Stimulated activated CD8-positive, alpha-beta memory T cell treated with anti-CD3 and anti-CD28 coated beads, Interleukin-7, amount 100 ng/mL, for 4 hours (primary cell): Measurements from ENCODE around the gene ADGRL3.

Experiments
- DNase-seq, 2 donors: peaks; one replicate each; pipeline ENCODE4 v3.0.0-alpha.2; 2020; ENCODE audit warnings: low read depth in 2 of 2

Gene ADGRL3

DNA sequence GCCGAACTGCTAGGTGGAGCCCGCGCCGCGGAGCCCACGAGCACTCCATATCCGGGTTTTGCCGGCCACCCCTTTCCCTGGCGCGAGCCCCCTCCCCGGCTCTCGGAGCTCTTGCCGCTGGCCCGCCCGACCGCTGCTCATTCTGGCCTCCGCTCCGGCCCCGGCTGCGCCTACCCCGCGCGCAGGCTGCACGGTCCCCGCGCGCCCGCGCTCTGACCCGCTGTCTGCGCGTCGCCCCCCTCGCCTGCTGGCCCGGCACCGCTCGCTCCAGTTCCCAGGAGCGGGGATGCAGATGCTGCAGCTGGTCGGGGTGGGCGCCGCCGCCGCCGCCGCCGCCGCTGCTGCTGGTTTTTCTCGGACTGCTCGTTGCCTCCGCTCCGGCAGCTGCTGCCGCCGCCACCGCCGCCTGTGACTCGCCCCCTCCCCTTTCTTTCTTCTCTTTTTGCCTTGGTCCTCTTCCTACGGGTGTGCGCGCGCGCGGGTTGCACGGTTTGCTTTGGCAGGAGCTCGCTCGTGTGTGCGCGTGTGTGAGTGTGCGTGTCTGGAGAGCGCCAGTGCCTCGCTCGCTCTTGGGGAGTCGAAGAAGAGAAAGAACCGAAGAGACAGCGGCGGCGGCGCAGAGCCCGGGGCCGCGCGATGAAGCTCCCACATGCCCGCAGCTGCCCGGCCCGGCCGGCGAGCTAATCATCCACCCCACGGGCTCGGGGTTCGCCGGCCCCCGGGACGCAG is at the start of gene ADGRL3:
Gene ADGRL3, plus strand, starts transcription at position 140 of the 729 bp plus-strand sequence.
- no peak for DNase-seq

DNA sequence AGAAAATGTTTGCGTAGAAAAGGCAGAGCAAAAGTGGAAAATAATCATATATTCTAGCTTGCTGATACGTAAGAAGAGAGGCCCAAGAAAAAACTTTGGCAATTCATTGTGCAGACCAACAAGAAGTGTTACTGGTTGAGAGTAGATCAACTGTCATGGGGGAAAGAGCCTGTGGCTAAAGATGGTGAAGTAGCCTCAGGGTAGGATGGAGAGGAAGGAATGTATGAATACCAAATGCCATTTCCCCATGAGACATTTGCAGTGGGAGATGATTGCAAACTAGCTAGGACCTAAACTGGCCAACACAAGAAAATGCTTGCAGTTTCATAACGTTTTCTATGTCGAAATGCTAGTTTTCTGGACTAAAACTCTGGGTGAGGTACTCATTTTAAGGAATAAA is 47.7 kb upstream of the ADGRL3 start:
- no peak for DNase-seq

DNA sequence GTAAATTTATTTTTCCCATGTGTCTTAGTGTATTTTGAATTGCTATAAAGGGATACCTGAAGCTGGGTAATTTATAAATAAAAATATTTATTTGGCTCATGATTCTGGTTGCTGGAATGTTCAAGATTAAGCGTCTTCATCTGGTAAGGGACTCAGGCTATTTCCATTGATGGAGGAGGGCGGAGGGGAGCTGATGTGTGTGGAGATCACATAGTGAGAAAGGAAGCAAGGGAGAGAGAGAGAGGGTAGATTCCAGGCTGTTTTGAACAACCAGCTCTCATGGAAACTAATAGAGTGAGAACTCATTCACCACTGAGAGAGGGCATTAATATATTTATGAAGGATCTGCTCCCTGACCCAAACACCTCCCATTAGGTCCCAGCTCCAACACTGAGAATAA is 39.6 kb upstream of the ADGRL3 start:
- no peak for DNase-seq

DNA sequence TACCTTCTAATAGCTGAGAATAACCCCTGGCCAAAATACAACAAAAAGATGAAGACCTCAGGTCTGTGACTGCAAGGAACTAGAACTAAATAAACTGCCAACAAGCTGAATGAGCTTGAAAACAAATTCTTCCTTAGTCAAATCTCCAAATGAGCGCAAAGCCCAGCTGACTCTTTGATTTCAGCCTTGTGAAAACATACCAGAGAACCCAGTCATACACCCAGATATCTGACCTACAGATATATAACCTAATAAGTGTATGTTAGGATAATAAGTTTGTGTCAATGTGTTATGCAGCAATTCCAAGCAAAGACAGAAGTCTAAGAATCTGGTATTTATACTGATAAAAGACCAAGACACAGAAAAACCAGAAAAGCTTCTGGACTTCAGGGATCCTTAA is 38.0 kb upstream of the ADGRL3 start:
- DNase-seq: no peak

DNA sequence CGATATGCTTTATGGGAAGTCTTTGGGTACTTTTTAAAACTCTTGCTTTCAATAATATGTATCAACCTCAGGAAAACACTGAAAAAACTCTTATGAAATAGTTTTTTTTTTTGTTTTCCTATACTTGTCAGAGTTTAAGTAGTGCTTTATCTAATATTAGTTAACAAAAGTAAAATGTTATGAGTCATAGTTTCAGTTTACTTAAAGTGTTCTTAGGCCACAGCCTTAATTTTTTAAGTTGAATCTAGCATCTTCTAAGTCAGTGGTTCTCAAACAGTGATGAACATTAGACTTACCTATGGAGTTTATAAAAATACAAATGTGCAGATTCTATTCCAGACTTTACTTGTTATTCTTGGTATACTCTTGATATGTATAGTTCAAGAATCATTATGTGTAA is 26.3 kb upstream of the ADGRL3 start:
- DNase-seq: no peak

DNA sequence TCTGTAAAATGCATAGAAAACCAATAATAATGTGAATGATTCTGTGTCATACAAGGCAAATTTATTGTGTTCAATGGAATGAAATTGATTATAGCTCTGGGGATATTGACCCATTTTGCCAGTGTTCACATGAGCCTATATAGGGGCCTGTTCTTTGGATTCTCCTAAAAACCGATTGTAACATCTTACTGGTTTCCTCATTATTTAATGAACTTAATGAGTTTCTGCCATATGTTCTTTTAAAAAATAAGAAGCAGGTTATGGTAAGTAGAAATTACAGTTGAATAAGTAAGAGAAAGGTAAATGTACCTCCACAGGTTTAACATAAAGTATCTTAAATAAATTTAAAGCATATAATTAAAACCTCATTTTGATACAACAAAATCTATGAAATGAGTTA is 24.6 kb upstream of the ADGRL3 start:
- no peak for DNase-seq

DNA sequence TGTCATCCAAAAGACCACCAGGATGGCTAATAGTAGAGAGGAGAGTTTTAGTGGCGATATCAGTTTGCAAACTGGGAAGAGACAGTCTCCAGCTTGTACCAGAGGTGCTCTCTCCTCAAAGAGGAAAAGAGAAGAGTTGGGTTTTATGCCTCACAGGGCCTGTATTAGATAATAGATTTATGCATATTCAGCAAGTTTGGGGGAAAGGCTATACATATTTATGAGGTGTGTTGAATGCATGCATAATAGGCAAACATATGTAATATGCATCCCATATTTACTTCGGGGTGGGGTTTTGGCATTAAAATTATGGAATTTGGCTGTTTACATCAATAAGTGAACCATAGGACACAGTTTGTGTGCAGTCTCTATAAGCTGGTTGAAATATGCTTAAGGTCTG is 22.8 kb upstream of the ADGRL3 start:
- no peak for DNase-seq

DNA sequence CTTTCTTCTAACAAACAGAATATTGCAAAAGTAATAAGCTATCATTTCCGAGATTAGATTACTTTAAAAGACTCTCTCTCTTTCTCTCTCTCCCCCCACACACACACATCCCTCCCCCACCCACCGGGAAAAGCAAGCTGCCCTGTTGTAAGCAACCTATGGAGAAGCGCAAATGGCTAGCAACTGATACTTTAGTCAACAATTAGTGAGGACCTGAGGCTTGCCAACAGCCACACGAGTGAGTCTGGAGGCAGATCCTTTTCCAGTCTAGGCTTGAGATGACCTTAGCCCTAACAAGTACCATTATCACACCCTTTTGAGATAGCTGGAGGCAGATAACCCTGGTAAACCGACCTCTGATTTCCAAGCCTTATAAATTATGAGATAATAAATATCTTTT is 19.7 kb upstream of the ADGRL3 start:
- no peak for DNase-seq

DNA sequence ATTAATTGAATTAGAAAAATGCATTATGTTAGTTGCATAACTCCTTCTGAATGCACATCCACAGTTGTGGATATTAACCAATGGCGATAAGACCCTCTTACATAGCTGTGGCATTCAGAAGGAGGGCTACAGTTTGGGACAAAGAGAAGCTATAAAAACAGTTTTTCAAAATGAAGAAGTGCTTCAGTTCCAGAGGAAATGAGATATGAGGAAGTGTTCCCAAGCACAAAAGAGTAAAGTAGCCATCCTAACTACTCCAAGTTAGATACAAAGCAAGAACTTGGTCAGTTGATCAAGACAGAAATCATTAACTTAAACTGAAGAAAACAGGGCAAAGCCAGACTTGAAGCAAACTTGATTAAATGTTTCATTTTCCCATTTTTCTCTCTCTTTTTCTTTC is 17.2 kb upstream of the ADGRL3 start:
- no peak for DNase-seq

DNA sequence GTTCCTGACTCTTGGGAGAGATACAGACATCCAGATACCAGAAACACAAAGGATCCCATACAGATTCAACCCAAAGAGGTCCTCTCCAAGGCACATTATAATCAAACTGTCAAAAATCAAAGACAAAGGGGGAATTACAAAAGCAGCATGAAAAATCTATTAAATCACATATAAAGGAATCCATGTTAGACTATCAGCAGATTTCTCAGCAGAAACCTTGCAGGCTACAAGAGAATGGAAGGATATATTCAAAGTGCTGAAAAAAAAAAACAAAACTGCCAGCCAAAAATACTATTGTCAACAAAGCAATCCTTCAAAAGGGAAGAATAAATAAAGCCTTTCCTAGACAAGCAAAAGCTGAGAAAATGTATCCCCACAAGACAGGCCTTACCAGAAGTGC is 14.8 kb upstream of the ADGRL3 start:
- no peak for DNase-seq

DNA sequence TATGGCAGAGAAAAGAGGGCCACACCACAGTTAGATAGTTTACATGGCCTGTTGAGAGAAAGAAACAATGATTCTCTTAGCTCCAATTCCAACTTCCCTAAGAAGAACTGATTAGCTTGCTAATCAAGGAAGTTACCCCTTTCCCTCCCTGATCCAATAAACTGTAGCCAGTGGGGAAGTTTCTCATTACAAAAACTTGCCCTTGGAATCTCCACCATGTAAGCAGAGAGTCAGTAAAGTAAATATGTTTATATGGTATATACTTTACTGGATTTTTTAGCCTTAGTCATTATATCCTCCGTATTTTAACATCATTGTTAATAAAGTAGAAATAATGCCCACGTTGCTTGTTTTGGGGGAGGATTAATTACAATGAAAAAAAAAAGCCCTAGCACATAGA is 7.7 kb upstream of the ADGRL3 start:
- no peak for DNase-seq

DNA sequence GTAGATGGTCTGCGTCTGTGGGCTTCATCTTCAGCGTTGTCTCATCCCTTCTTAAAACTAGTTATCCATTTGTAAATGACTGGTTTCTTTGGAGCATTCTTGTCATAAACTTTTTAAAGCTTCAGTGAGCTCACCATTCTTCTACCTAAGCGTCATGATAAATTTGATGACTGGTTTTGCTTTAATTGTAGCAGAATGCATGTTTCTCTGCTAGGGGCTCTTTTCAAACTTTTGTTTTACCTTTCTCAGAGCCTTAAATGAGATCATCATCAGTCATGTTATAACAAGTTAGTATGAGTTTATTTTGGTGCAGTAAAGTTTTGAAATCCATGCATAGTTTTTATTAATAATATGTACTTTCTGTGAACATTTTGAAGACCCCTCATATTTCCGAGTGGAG is 6.3 kb upstream of the ADGRL3 start:
- DNase-seq: no peak

DNA sequence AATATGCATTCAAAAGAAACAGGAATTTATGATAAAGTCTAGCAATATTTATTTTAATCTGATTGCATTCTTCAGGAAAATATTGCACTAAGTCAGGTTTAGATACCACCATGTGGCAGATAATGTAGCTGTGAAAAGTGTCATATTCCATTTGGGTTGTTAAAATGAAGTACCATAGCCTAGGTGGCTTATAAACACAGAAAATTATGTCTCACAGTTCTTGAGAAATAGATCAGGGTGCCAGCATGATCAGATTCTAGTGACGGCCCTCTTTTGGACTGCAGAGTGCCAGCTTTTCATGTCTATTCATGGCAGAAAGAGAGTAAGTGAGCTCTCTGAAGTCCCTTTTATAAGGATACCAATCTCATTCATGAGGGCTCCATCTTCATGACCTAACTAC is 5.6 kb upstream of the ADGRL3 start:
- DNase-seq: no peak

DNA sequence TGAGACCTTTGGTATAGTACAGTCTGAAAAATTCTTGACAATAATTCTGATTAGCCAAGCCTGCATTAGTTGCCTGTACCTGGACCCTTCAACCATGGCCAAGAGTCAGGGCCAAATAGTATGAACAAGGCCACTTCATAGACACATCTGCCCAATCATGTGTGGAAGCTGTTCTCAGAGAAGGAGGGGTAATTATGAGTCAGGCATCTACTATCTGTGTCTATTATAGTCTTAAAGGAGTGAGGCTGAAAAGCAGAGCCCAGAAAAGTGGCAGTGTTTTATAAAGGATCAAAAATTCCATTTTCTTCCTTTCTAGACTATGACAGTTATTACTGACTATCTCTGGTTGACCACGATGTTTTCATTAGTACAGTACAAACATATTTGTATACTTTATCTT is 5.0 kb upstream of the ADGRL3 start:
- no peak for DNase-seq

DNA sequence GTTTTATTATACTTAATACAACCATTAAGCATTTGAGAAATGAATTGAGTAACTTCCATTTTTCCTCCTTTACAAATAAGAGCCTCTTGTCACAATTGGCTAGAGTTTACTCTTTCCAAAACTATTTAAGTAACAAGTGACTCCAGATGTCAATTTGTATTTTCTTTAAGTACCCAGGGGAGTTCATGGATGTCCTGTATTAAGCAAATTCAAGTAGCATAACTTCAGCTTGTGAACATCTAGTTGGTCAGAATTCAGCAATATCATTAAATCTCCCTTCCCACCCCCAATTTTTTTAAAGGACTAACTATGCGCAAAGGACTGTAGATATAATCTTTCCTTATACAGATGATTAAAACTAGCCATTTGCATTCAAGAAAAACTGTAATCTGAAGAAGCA is 1.4 kb upstream of the ADGRL3 start:
- no peak for DNase-seq

DNA sequence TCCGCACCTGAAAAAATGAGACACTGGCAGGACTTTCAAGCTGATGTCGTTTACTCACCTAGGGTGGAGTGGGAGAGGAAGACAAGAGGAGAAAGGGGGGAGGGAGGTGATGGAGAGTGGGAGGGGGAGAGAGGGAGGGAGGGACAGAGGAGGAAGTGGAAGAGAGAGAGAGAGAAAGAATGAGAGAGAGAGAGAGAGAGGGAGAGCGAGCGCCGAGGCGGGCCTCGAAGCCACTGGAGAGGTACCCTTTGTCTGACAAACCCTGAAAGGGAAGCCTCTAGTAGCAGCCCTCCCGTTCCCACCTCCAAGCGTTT is 296 bp upstream of the ADGRL3 start:
- DNase-seq: no peak

DNA sequence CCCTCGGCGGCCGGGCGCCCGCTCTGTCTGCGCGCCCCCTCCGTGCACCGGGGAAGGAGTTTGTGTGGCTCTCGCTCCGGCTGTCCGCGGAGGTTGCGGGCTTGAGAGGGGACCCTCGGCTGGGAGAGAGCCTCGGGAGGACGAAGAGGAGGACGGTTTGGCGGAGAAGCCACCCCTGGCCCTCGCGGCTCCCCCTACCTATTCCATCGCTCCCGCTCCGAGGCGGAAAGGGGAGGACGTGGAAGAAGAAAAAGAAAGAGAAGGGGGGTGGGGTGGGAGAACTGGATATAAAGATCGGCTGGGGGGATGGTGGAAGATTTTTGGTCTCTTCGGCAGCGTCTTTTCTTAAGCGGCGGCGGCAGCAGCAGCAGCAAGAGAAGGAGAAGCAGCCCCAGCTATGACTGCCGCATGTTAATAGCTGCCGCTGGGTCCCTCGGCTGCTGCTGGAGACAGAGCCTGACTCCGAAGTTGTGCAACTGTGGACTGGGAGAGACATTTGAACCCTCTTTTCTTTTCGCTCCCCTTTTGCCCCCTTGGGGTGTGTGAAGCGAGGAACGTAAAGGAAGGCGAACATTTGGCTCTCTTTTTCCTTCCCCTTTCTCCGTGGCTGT is 895 bp downstream of the ADGRL3 start:
- no peak for DNase-seq

DNA sequence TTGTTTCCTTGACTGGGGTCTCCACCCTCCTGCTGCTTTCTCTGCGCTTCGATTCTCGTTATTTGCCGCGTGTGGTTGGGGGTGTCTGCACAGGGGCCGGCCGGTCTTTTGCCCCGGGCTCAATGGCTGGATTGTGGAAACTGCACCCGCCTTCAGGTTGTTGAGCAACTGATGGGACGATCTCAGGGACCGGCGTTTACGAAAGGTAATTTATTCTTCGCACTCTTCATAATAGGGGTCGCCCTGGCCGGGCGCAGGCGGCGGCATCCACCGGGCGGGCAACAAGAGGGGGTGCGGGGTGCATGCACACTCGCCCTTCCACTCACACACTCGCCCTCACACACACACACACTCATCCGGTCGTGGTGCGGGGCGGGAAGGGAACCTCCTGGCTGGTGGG is 1.4 kb downstream of the ADGRL3 start:
- no peak for DNase-seq

DNA sequence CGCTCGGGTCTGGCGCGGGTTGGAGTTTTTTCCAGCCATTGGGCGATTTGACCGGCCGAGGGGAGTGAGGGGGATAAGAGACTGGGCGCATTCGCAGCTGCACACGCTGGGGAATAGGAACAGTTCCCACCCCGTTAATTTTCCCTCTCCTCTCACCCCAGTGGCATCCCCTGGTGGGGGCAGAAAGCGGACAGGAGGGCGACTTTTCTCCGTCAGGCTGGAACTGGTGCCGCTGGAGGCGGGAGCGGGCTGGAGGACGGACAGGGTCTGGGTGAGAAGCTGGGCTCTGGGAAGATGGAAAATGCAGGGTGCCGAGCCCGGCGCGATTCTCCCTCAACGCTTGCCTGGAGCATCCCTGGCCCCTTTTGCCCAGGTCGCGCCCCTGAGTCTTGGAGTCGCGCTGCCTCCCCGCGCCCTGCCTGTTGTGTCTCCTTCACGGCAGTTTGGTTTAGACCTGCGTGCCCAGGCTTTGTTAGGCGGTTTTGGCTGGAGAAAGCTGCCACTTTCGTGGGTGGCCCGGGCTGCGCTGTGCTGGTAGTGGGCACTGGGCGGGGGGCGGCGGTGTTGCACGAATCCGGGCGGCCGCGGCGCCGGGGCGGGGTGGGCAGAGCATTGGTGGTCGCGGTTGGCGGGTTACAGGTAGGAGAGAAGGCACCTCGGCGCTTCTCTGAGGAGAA is 2.0 kb downstream of the ADGRL3 start:
- no peak for DNase-seq

DNA sequence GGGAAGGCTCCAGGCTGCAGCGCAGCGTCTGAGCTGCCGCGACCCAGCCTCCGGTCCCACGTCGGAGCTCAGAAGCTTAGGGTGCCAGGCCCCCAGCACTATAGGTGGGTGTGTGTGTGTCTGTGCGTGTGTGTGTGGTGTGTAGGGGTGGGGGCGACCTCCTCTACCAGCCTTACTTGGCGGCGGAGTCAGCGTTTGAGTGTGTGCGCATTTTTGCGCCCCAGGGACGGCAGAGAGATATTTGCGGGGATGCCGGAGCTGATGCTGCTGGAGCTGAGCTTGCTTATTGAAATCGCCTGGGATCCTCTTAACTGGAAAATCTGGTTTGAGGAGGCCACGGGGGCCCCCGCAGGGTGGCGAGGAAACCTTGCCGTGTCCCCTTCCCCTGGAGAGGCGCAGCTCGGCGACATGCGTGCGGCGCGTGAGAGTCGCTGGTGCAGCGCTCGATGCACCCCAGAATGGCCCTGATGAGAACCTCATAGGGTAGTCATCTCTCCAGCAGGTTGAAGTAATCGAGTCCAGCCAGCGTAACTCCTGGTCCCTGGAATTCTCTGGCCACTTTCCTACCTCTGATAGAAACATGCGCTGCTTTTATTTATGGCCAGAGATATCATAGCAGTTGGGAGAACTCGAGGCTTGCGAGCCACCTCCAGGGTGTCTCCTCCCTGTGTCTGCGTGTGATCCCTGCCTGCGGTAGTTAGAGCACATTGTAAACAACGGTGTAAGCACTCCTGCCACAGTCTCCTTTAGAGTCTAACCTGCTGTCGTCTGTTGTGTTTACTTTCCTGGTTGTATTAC is 2.7 kb downstream of the ADGRL3 start:
- no peak for DNase-seq

DNA sequence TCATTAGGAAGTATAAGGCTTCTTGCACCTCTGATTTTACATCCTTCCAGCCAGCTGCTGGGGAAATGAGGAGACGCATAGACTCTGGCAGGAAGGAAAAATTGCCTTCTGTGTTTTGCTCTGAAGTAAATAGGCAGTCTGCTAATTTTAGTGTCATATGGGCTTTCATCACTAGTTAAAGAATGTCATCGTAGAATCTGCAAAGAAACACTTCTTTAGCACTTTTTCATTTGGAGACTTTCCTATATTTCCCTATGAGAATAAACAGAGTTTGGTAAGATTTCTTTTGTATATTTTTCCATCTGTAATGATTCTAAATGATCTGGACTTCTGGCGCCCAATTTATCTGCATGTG is 3.3 kb downstream of the ADGRL3 start:
- DNase-seq: no peak

DNA sequence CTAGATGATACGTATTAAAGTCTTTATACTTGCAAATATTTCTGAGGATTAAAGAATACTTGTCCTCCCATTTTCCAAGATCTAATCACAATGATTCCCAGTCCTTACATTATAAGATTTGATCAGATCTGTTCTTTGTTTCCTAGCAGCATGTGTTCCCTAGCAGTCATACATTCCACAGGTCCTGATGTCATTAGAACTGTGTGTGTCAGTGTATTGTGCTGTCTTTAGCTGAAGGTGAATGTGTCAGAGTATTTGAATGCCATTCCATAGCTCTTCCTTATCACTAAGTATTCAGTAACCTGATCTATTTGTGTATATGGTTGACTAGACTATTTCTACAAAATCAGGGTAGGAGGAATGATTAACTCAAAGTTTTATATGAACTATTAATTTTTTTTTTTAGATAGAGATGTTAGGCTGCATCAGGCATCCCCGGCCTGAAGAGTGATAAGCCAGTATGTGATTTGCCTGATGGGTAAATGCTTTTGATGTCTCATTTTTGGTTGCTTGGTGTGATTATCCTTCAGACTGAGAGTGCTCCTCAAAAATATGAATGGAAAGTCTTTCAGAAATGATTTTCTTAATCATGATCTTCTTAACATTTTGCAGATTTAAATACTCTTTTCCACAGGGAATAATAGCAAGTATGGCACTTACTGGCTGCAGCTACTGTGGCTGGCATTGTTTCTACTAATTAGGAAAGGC is 4.4 kb downstream of the ADGRL3 start:
- DNase-seq: no peak
